SU-DHL-6 (cell line): ENCODE data around the gene BRSK2.

Experiments
- CTCF ChIP-seq: fragments of 200-600 bp; sonication (generic); IDR thresholded peaks from one replicate; pipeline ENCODE4 v1.5.1; 2017; ENCODE audit warnings: antibody characterized with exemption, mild to moderate bottlenecking, low read length, moderate library complexity; ENCODE audit not compliant: insufficient read depth, poor library complexity, severe bottlenecking
- EZH2phosphoT487 ChIP-seq: fragments of 200-600 bp; sonication (generic), shearing (Covaris generic); conservative IDR thresholded peaks from 2 replicates; pipeline ENCODE4 v1.6.1; 2018; ENCODE audit warnings: mild to moderate bottlenecking, antibody characterized with exemption, low read length, moderate library complexity, mixed read lengths

DNA sequence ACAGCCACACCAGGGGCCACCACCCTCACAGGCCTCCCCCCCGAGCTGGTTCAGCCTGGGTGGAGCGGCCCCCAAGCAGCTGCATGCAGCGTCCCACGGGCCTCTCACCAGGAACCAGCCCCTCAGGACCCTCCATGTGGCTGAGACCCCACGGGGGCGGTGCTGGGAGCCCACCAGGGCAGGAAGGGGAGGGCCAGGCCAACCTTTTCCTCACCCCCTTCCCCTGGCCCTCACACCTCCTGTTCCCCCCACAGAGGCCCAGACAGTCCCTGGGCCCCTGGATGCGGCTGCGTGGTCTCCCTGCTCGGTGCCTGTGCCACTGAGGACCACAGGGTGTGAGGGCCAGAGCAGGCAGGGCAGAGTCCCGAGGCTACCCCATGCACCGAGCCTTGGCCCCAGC, 50.3 kb downstream of the BRSK2 start:
- TF ChIP-seq CTCF (no peak), EZH2phosphoT487 (no peak)
